HUES48 (cell line): ENCODE data around the gene TMEM30A.

ENCODE experiments used
- H3K27ac ChIP-seq: one replicate; pipeline ENCODE4 v1.7.0; 2013; ENCODE audit warnings: low read depth, low read length, inconsistent platforms
- H3K27me3 ChIP-seq: 2 replicates; pipeline ENCODE4 v1.6.1; 2013; ENCODE audit warnings: mild to moderate bottlenecking, low read length; ENCODE audit not compliant: control insufficient read depth, insufficient read depth
- H3K36me3 ChIP-seq: 2 replicates; pipeline ENCODE4 v1.6.1; 2013; ENCODE audit warnings: low read length; ENCODE audit not compliant: control insufficient read depth, insufficient read depth
- H3K4me1 ChIP-seq: 2 replicates; pipeline ENCODE4 v1.6.1; 2013; ENCODE audit warnings: mild to moderate bottlenecking, low read length; ENCODE audit not compliant: control insufficient read depth, insufficient read depth
- H3K4me3 ChIP-seq: 2 replicates; pipeline ENCODE4 v1.5.1; 2013; ENCODE audit warnings: mild to moderate bottlenecking, low read depth, low read length
- H3K9ac ChIP-seq: 2 replicates; pipeline ENCODE4 v1.6.1; 2013; ENCODE audit warnings: mild to moderate bottlenecking, low read depth, low read length, moderate library complexity
- H3K9me3 ChIP-seq: 2 replicates; pipeline ENCODE4 v1.6.1; 2013; ENCODE audit warnings: low read length; ENCODE audit not compliant: control insufficient read depth, insufficient read depth

The TMEM30A gene

GRCh38 chr6:75213112-75213511, 71.5 kb downstream of the TMEM30A start:
- Histone ChIP-seq H3K36me3 (no peaks in the 10 kb centered on the region), H3K27ac (peak overlapping the region; percentile 83)

GRCh38 chr6:75211920-75212590, 72.5 kb downstream of the TMEM30A start:
- Histone ChIP-seq H3K4me1 (peaks cover 64% of the 10 kb centered on the region), H3K27ac (peak overlapping the region; percentile 83), H3K9ac (no peak overlapping the region), H3K9me3 (no peaks in the 10 kb centered on the region), H3K27me3 (peaks cover 25% of the 10 kb centered on the region), H3K36me3 (no peaks in the 10 kb centered on the region), H3K4me3 (no peak overlapping the region)

More at GRCh38 chr6:75213112-75213511, 71.5 kb downstream of the TMEM30A start:
- Histone ChIP-seq H3K9ac (no peak overlapping the region), H3K4me1 (peaks cover 55% of the 10 kb centered on the region), H3K27me3 (peaks cover 14% of the 10 kb centered on the region), H3K4me3 (peak overlapping the region; percentile 21; the same call in 1 of the 2 replicates), H3K9me3 (no peaks in the 10 kb centered on the region)

- Histone ChIP-seq H3K4me1 (peaks cover 68% of the 10 kb centered on the region), H3K4me3 (no peak overlapping the region), H3K27me3 (peaks cover 34% of the 10 kb centered on the region), H3K9me3 (no peaks in the 10 kb centered on the region), H3K27ac (no peak overlapping the region), H3K9ac (no peak overlapping the region), H3K36me3 (no peaks in the 10 kb centered on the region)
These were observed 73.5 kb downstream of the TMEM30A start for GRCh38 chr6:75210885-75211739.

- H3K9me3 ChIP-seq = no peaks in the 10 kb centered on the region
- H3K36me3 ChIP-seq = no peaks in the 10 kb centered on the region
- H3K27ac ChIP-seq = no peak overlapping the region
- peaks cover 72% of the 10 kb centered on the region for H3K4me1 ChIP-seq
- no peak overlapping the region for H3K9ac ChIP-seq
- no peak overlapping the region for H3K4me3 ChIP-seq
- peaks cover 53% of the 10 kb centered on the region for H3K27me3 ChIP-seq
These were observed 75.3 kb downstream of the TMEM30A start for GRCh38 chr6:75209184-75209723.

- H3K27ac ChIP-seq = no peak overlapping the region
- no peaks in the 10 kb centered on the region for H3K36me3 ChIP-seq
- H3K4me1 ChIP-seq = peaks cover 72% of the 10 kb centered on the region
- H3K9ac ChIP-seq = no peak overlapping the region
- no peaks in the 10 kb centered on the region for H3K9me3 ChIP-seq
- H3K4me3 ChIP-seq = peak overlapping the region; percentile 83
- H3K27me3 ChIP-seq = peaks cover 60% of the 10 kb centered on the region
These were observed 76.1 kb downstream of the TMEM30A start for GRCh38 chr6:75208298-75209183.

GRCh38 chr6:75206576-75207342, 77.8 kb downstream of the TMEM30A start:
- H3K4me3 ChIP-seq = peak overlapping the region; percentile 83

GRCh38 chr6:75205776-75206575, 78.6 kb downstream of the TMEM30A start, which contains the start of gene COL12A1:
Gene COL12A1, minus strand, starts transcription at chr6:75206053. Its CDS starts 3,261 bp downstream, at chr6:75202792.
- H3K27me3 ChIP-seq = peaks cover 85% of the 10 kb centered on the region
- H3K27ac ChIP-seq = no peak within 1 kb of the TSS
- peak within 1 kb of the TSS; percentile 83 for H3K4me3 ChIP-seq
- no peaks in the 10 kb centered on the region for H3K36me3 ChIP-seq
- no peaks in the 10 kb centered on the region for H3K9me3 ChIP-seq
- peaks cover 51% of the 10 kb centered on the region for H3K4me1 ChIP-seq
- H3K9ac ChIP-seq = peak within 1 kb of the TSS; percentile 41

More at GRCh38 chr6:75206576-75207342, 77.8 kb downstream of the TMEM30A start:
- no peak overlapping the region for H3K9ac ChIP-seq
- H3K4me1 ChIP-seq = peaks cover 58% of the 10 kb centered on the region
- no peak overlapping the region for H3K27ac ChIP-seq
- peaks cover 78% of the 10 kb centered on the region for H3K27me3 ChIP-seq
- H3K9me3 ChIP-seq = no peaks in the 10 kb centered on the region
- no peaks in the 10 kb centered on the region for H3K36me3 ChIP-seq

- H3K36me3 ChIP-seq = no peaks in the 10 kb centered on the region
- H3K4me1 ChIP-seq = peaks cover 43% of the 10 kb centered on the region
- no peaks in the 10 kb centered on the region for H3K9me3 ChIP-seq
- H3K27me3 ChIP-seq = peaks cover 90% of the 10 kb centered on the region
- peak overlapping the region; percentile 41 for H3K9ac ChIP-seq
- peak overlapping the region; percentile 83 for H3K4me3 ChIP-seq
- H3K27ac ChIP-seq = no peak overlapping the region
These were observed 79.4 kb downstream of the TMEM30A start for GRCh38 chr6:75204959-75205775.
